Activated CD8-positive, alpha-beta T cell treated with anti-CD3 and anti-CD28 coated beads, Interleukin-2, amount 10 ng/mL, durations not matched to agents 7 days and 5 days (primary cell): ENCODE measurements around the gene SDCCAG8. TPM values are rescaled to one million over a fixed set of nuclear protein-coding genes. Genes with fewer than 3 reads are reported as not detected.

Experiments
- ATAC-seq: fragments of 150-1000 bp; cut with Tn5 transposase; one replicate; pipeline ENCODE4 v1.10.0; 2021; ENCODE audit warnings: moderate library complexity
- CTCF ChIA-PET: fragments of 350-600 bp; sonication (Branson Sonifier 250); formaldehyde crosslinking; loops from one replicate; lab custom pipeline; 2021; ENCODE audit warnings: antibody characterized with exemption; lab: Charles Lee
- POLR2A ChIA-PET: fragments of 350-600 bp; sonication (Branson Sonifier 250); formaldehyde crosslinking; loops from one replicate; lab custom pipeline; 2021; ENCODE audit warnings: antibody characterized with exemption; lab: Charles Lee
- DNase-seq: peaks from one replicate; pipeline ENCODE4 v3.0.0-alpha.2; 2020
- H3K27ac Mint-ChIP-seq: one replicate; pipeline ENCODE4 v1.8.0; 2021; ENCODE audit warnings: mild to moderate bottlenecking, mixed read lengths
- H3K27me3 Mint-ChIP-seq: one replicate; pipeline ENCODE4 v1.8.0; 2021; ENCODE audit warnings: low read depth, mixed read lengths
- H3K36me3 Mint-ChIP-seq: one replicate; pipeline ENCODE4 v1.8.0; 2021; ENCODE audit warnings: low read depth, mixed read lengths
- H3K4me1 Mint-ChIP-seq: one replicate; pipeline ENCODE4 v1.8.0; 2021; ENCODE audit warnings: low read depth, mixed read lengths
- H3K4me3 Mint-ChIP-seq: one replicate; pipeline ENCODE4 v1.8.0; 2021; ENCODE audit warnings: mild to moderate bottlenecking, mixed read lengths
- H3K9me3 Mint-ChIP-seq: one replicate; pipeline ENCODE4 v1.8.0; 2022; ENCODE audit warnings: mixed read lengths; ENCODE audit not compliant: insufficient read depth
- total RNA-seq, 2 experiments: library from RNA; stranded (reverse); gene quantifications; one replicate each; pipeline ENCODE4 v1.2.3, GENCODE V29; 2021

The SDCCAG8 gene
- total RNA-seq, 2 experiments from 2014 or later, result 16.6 to 20.0 TPM

- Mint-ChIP-seq H3K27ac (no peak overlapping the region), H3K9me3 (no peaks in the 10 kb centered on the region), H3K4me1 (no peaks in the 10 kb centered on the region), H3K36me3 (no peaks in the 10 kb centered on the region), H3K27me3 (no peaks in the 10 kb centered on the region), H3K4me3 (no peak overlapping the region)
- ChIA-PET POLR2A (interaction anchor here (0.6 kb wide), 1 partner anchor 1076 kb away, joined by 3 read pairs; no protein-coding TSS in a partner anchor), CTCF (interaction anchor here (1.2 kb wide), 1 partner anchor 13 kb away, joined by 5 read pairs; no protein-coding TSS in a partner anchor)
- DNase-seq (no peak), ATAC-seq (no peak)
Observed at GRCh38 chr1:243396876-243397275, 141.0 kb downstream of the SDCCAG8 start.

GRCh38 chr1:243397613-243398321 is 141.9 kb downstream of the SDCCAG8 start:
- Mint-ChIP-seq H3K4me1 (no peaks in the 10 kb centered on the region), H3K9me3 (no peaks in the 10 kb centered on the region), H3K4me3 (no peak overlapping the region), H3K36me3 (no peaks in the 10 kb centered on the region), H3K27ac (no peak overlapping the region), H3K27me3 (no peaks in the 10 kb centered on the region)
- CTCF ChIA-PET, result no interaction called here
- POLR2A ChIA-PET, result no interaction called here
- no peak for DNase-seq
- no peak for ATAC-seq

GRCh38 chr1:243399561-243400155 is 143.8 kb downstream of the SDCCAG8 start:
- Mint-ChIP-seq H3K27me3 (no peaks in the 10 kb centered on the region), H3K36me3 (no peaks in the 10 kb centered on the region), H3K27ac (no peak overlapping the region), H3K9me3 (no peaks in the 10 kb centered on the region), H3K4me3 (no peak overlapping the region), H3K4me1 (no peaks in the 10 kb centered on the region)
- ATAC-seq (no peak), DNase-seq (no peak)
- ChIA-PET POLR2A (no interaction called here), CTCF (no interaction called here)

- DNase-seq (no peak), ATAC-seq (no peak)
- Mint-ChIP-seq H3K36me3 (no peaks in the 10 kb centered on the region), H3K4me3 (no peak overlapping the region), H3K27me3 (no peaks in the 10 kb centered on the region), H3K27ac (no peak overlapping the region), H3K9me3 (no peaks in the 10 kb centered on the region), H3K4me1 (no peaks in the 10 kb centered on the region)
- ChIA-PET POLR2A (no interaction called here), CTCF (no interaction called here)
Observed at GRCh38 chr1:243402868-243403267, 147.0 kb downstream of the SDCCAG8 start.

GRCh38 chr1:243406424-243406823 is 150.6 kb downstream of the SDCCAG8 start:
- no peak overlapping the region for H3K27ac Mint-ChIP-seq
- H3K27me3 Mint-ChIP-seq, result no peaks in the 10 kb centered on the region
- ChIA-PET CTCF (no interaction called here), POLR2A (no interaction called here)
- H3K36me3 Mint-ChIP-seq, result no peaks in the 10 kb centered on the region
- H3K9me3 Mint-ChIP-seq, result no peaks in the 10 kb centered on the region
- ATAC-seq (no peak), DNase-seq (no peak)
- H3K4me3 Mint-ChIP-seq, result no peak overlapping the region
- H3K4me1 Mint-ChIP-seq, result no peaks in the 10 kb centered on the region

- ChIA-PET POLR2A (no interaction called here), CTCF (interaction anchor here (0.6 to 5.0 kb wide), 4 partner anchors 12 to 892 kb away, joined by 3 to 32 read pairs (median 3); no protein-coding TSS in a partner anchor)
- Mint-ChIP-seq H3K36me3 (no peaks in the 10 kb centered on the region), H3K27ac (no peak overlapping the region), H3K9me3 (no peaks in the 10 kb centered on the region), H3K4me1 (no peaks in the 10 kb centered on the region), H3K27me3 (no peaks in the 10 kb centered on the region), H3K4me3 (no peak overlapping the region)
- ATAC-seq (no peak), DNase-seq (no peak)
Observed at GRCh38 chr1:243407284-243408018, 151.6 kb downstream of the SDCCAG8 start.

GRCh38 chr1:243408479-243408878 is 152.6 kb downstream of the SDCCAG8 start:
- no peak overlapping the region for H3K4me3 Mint-ChIP-seq
- CTCF ChIA-PET, result interaction anchor here (1.3 to 5.0 kb wide), 3 partner anchors 13 to 891 kb away, joined by 3 to 32 read pairs (median 3); no protein-coding TSS in a partner anchor
- no peaks in the 10 kb centered on the region for H3K27me3 Mint-ChIP-seq
- H3K27ac Mint-ChIP-seq, result no peak overlapping the region
- no peaks in the 10 kb centered on the region for H3K36me3 Mint-ChIP-seq
- no peaks in the 10 kb centered on the region for H3K4me1 Mint-ChIP-seq
- ATAC-seq, result no peak
- POLR2A ChIA-PET, result no interaction called here
- DNase-seq, result no peak
- no peaks in the 10 kb centered on the region for H3K9me3 Mint-ChIP-seq

GRCh38 chr1:243409284-243409683 is 153.4 kb downstream of the SDCCAG8 start:
- CTCF ChIA-PET, result interaction anchor here (1.0 to 5.0 kb wide), 6 partner anchors 12 to 890 kb away, joined by 3 to 32 read pairs (median 4); no protein-coding TSS in a partner anchor
- H3K4me3 Mint-ChIP-seq, result no peak overlapping the region
- no peaks in the 10 kb centered on the region for H3K9me3 Mint-ChIP-seq
- no peak for ATAC-seq
- DNase-seq, result no peak
- POLR2A ChIA-PET, result no interaction called here
- H3K27ac Mint-ChIP-seq, result no peak overlapping the region
- H3K27me3 Mint-ChIP-seq, result no peaks in the 10 kb centered on the region
- peaks cover 8% of the 10 kb centered on the region for H3K4me1 Mint-ChIP-seq
- no peaks in the 10 kb centered on the region for H3K36me3 Mint-ChIP-seq

GRCh38 chr1:243411472-243411871 is 155.6 kb downstream of the SDCCAG8 start:
- peaks cover 17% of the 10 kb centered on the region for H3K4me1 Mint-ChIP-seq
- H3K9me3 Mint-ChIP-seq, result no peaks in the 10 kb centered on the region
- no peak overlapping the region for H3K27ac Mint-ChIP-seq
- ATAC-seq (no peak), DNase-seq (no peak)
- POLR2A ChIA-PET, result no interaction called here
- H3K36me3 Mint-ChIP-seq, result peaks cover 2% of the 10 kb centered on the region
- no peak overlapping the region for H3K4me3 Mint-ChIP-seq
- CTCF ChIA-PET, result interaction anchor here (5.0 kb wide), 1 partner anchor 68 kb away, joined by 32 read pairs; no protein-coding TSS in a partner anchor
- no peaks in the 10 kb centered on the region for H3K27me3 Mint-ChIP-seq

- no peak overlapping the region for H3K27ac Mint-ChIP-seq
- no peak for DNase-seq
- no peak overlapping the region for H3K4me3 Mint-ChIP-seq
- no peaks in the 10 kb centered on the region for H3K27me3 Mint-ChIP-seq
- ChIA-PET CTCF (no interaction called here), POLR2A (no interaction called here)
- peaks cover 3% of the 10 kb centered on the region for H3K36me3 Mint-ChIP-seq
- no peaks in the 10 kb centered on the region for H3K9me3 Mint-ChIP-seq
- no peak for ATAC-seq
- peaks cover 25% of the 10 kb centered on the region for H3K4me1 Mint-ChIP-seq
Observed at GRCh38 chr1:243413431-243414151, 157.8 kb downstream of the SDCCAG8 start.

- ATAC-seq, result no peak
- no peaks in the 10 kb centered on the region for H3K9me3 Mint-ChIP-seq
- CTCF ChIA-PET, result no interaction called here
Observed at GRCh38 chr1:243414152-243414494, 158.3 kb downstream of the SDCCAG8 start.

More at GRCh38 chr1:243414152-243414494, 158.3 kb downstream of the SDCCAG8 start:
- DNase-seq, result no peak
- H3K27ac Mint-ChIP-seq, result no peak overlapping the region
- H3K27me3 Mint-ChIP-seq, result no peaks in the 10 kb centered on the region
- H3K36me3 Mint-ChIP-seq, result peaks cover 6% of the 10 kb centered on the region
- no peak overlapping the region for H3K4me3 Mint-ChIP-seq
- H3K4me1 Mint-ChIP-seq, result peaks cover 25% of the 10 kb centered on the region
- POLR2A ChIA-PET, result no interaction called here
